HFFc6 (cell line): ENCODE measurements around the gene ATP5MC2. TPM values are rescaled to one million over a fixed set of nuclear protein-coding genes. Genes with fewer than 3 reads are reported as not detected.

Experiments
- DNase-seq: peaks from one replicate; pipeline ENCODE4 v3.0.0-alpha.2; 2018
- H3K27ac Mint-ChIP-seq: 2 replicates; pipeline ENCODE4 v1.8.0; 2020; ENCODE audit warnings: mild to moderate bottlenecking, mixed read lengths
- H3K27me3 Mint-ChIP-seq: 2 replicates; pipeline ENCODE4 v1.8.0; 2021; ENCODE audit warnings: mild to moderate bottlenecking, moderate library complexity, mixed read lengths; ENCODE audit not compliant: insufficient read depth
- H3K36me3 Mint-ChIP-seq: 2 replicates; pipeline ENCODE4 v1.8.0; 2021; ENCODE audit warnings: low read depth, mixed read lengths
- H3K4me1 Mint-ChIP-seq: 2 replicates; pipeline ENCODE4 v1.8.0; 2020; ENCODE audit warnings: low read depth, mixed read lengths
- H3K4me3 Mint-ChIP-seq: 2 replicates; pipeline ENCODE4 v1.8.0; 2020; ENCODE audit warnings: mild to moderate bottlenecking, moderate library complexity, mixed read lengths
- H3K9me3 Mint-ChIP-seq: 2 replicates; pipeline ENCODE4 v1.8.0; 2020; ENCODE audit warnings: mild to moderate bottlenecking, mixed read lengths
- total RNA-seq, 6 experiments: library from RNA; stranded (reverse); fragmentation: NEBNext Ultra II Directional; extraction: Animal tissue kit (Norgen Biotek cat#: 25700); gene quantifications; 2 replicates in 1 of 6; 3 replicates in 5 of 6; pipeline ENCODE4 v1.2.3, GENCODE V29; 2021
- TF ChIP-seq, protein P1 (sequence below): fragments of 200-600 bp; sonication (generic); IDR thresholded peaks from 2 replicates; pipeline ENCODE4 v1.5.0; 2021; ENCODE audit warnings: antibody characterized with exemption, mild to moderate bottlenecking

Gene ATP5MC2
- total RNA-seq, 6 experiments from 2014 or later = 257 to 366 (median 308) TPM

DNA sequence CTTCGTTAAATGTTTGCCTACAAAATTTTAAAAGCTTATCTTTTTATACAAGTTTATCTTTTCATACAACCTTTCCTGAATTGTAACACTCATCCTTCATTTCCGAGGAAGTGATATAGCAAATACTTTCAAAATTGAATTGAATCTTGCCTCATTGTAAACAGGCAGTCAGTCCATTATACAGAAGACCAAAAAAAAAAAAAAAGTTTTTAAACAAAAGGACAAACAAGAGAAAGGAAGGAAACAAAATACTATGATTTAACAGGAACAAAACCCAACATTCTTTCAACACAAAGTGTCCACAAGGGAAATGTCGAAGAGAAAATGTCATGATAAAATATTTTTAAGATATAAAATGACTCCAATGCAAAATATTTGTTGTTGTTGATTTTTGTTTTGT lies 58.2 kb downstream of the ATP5MC2 start:
- H3K27ac Mint-ChIP-seq = peak overlapping the region; percentile 19
- TF ChIP-seq, protein P1, sequence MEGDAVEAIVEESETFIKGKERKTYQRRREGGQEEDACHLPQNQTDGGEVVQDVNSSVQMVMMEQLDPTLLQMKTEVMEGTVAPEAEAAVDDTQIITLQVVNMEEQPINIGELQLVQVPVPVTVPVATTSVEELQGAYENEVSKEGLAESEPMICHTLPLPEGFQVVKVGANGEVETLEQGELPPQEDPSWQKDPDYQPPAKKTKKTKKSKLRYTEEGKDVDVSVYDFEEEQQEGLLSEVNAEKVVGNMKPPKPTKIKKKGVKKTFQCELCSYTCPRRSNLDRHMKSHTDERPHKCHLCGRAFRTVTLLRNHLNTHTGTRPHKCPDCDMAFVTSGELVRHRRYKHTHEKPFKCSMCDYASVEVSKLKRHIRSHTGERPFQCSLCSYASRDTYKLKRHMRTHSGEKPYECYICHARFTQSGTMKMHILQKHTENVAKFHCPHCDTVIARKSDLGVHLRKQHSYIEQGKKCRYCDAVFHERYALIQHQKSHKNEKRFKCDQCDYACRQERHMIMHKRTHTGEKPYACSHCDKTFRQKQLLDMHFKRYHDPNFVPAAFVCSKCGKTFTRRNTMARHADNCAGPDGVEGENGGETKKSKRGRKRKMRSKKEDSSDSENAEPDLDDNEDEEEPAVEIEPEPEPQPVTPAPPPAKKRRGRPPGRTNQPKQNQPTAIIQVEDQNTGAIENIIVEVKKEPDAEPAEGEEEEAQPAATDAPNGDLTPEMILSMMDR = no peak
- no peaks in the 10 kb centered on the region for H3K9me3 Mint-ChIP-seq
- DNase-seq = no peak
- H3K4me3 Mint-ChIP-seq = no peak overlapping the region
- peaks cover 21% of the 10 kb centered on the region for H3K4me1 Mint-ChIP-seq
- no peaks in the 10 kb centered on the region for H3K27me3 Mint-ChIP-seq
- peaks cover 15% of the 10 kb centered on the region; the same call in 1 of the 2 replicates for H3K36me3 Mint-ChIP-seq

GRCh38 chr12:53616950-53617349 lies 58.9 kb downstream of the ATP5MC2 start:
- TF ChIP-seq, protein P1 = no peak
- Mint-ChIP-seq H3K36me3 (peaks cover 15% of the 10 kb centered on the region; the same call in 1 of the 2 replicates), H3K4me1 (peaks cover 21% of the 10 kb centered on the region), H3K27ac (no peak overlapping the region), H3K27me3 (no peaks in the 10 kb centered on the region), H3K4me3 (no peak overlapping the region), H3K9me3 (no peaks in the 10 kb centered on the region)
- no peak for DNase-seq

Other genes with a start within 250 kb of the ATP5MC2 start
- 100 to 1,000 TPM; 122 to 188 (median 165) TPM for gene PRR13, start 234.3 kb downstream of the ATP5MC2 start, total RNA-seq
- gene PCBP2, start 224.0 kb downstream of the ATP5MC2 start, total RNA-seq = 100 to 1,000 TPM; 763 to 969 (median 874) TPM
- 10 to 100 TPM; 21.2 to 26.5 (median 23.5) TPM for gene MAP3K12, start 176.6 kb downstream of the ATP5MC2 start, total RNA-seq
- gene TARBP2, start 174.8 kb downstream of the ATP5MC2 start, total RNA-seq = 10 to 100 TPM; 35.1 to 41.7 (median 37.1) TPM
- gene NPFF, start 168.6 kb downstream of the ATP5MC2 start, total RNA-seq = not detected
- 10 to 100 TPM; 23.6 to 32.1 (median 29.8) TPM for gene ATF7, start 49.7 kb downstream of the ATP5MC2 start, total RNA-seq
- 10 to 100 TPM; 77.3 to 99.3 (median 87.2) TPM for gene CALCOCO1, start 51.4 kb upstream of the ATP5MC2 start, total RNA-seq
- gene CISTR, start 75.9 kb upstream of the ATP5MC2 start, total RNA-seq = not detected